ENCODE measurements around the gene MIOX.

The MIOX gene

GRCh38 chr22:50490531-50491308 lies 4.1 kb downstream of the MIOX start:
- H3K4me1 ChIP-seq, result no peaks in the 10 kb centered on the region
- H3K27ac ChIP-seq, result no peak overlapping the region
- H3K27me3 ChIP-seq (ENCODE audit: control insufficient read depth, insufficient read depth, low read length), result no peaks in the 10 kb centered on the region
- no peaks in the 10 kb centered on the region for H3K9me3 ChIP-seq (ENCODE audit: control insufficient read depth, low read length)
- H3K4me3 ChIP-seq (ENCODE audit: low read depth, low read length), result no peak overlapping the region
- no peak overlapping the region for H3K9ac ChIP-seq
- TF ChIP-seq CTCF (IDR thresholded peaks at IDR 0.05), result no peak
- H3K4me2 ChIP-seq (ENCODE audit: low read length), result no peak overlapping the region
- no peaks in the 10 kb centered on the region for H3K79me2 ChIP-seq
- no peak overlapping the region for H2AFZ ChIP-seq
- H3K36me3 ChIP-seq (ENCODE audit: control insufficient read depth, insufficient read depth, low read length), result no peaks in the 10 kb centered on the region

GRCh38 chr22:50497093-50497492 lies 10.4 kb downstream of the MIOX start:
- no peak overlapping the region for H2AFZ ChIP-seq
- no peak for TF ChIP-seq CTCF (IDR thresholded peaks at IDR 0.05)
- H3K4me3 ChIP-seq (ENCODE audit: low read depth, low read length), result no peak overlapping the region
- H3K4me1 ChIP-seq, result no peaks in the 10 kb centered on the region
- H3K36me3 ChIP-seq (ENCODE audit: control insufficient read depth, insufficient read depth, low read length), result no peaks in the 10 kb centered on the region
- no peak overlapping the region for H3K4me2 ChIP-seq (ENCODE audit: low read length)
- no peaks in the 10 kb centered on the region for H3K9me3 ChIP-seq (ENCODE audit: control insufficient read depth, low read length)
- no peaks in the 10 kb centered on the region for H3K27me3 ChIP-seq (ENCODE audit: control insufficient read depth, insufficient read depth, low read length)
- H3K9ac ChIP-seq, result no peak overlapping the region
- no peaks in the 10 kb centered on the region for H3K79me2 ChIP-seq
- no peak overlapping the region for H3K27ac ChIP-seq

- peak overlapping the region; percentile 66 for H2AFZ ChIP-seq
- no peaks in the 10 kb centered on the region for H3K79me2 ChIP-seq
- H3K27ac ChIP-seq, result no peak overlapping the region
- no peaks in the 10 kb centered on the region for H3K27me3 ChIP-seq (ENCODE audit: control insufficient read depth, insufficient read depth, low read length)
- H3K4me3 ChIP-seq (ENCODE audit: low read depth, low read length), result no peak overlapping the region
- no peaks in the 10 kb centered on the region for H3K36me3 ChIP-seq (ENCODE audit: control insufficient read depth, insufficient read depth, low read length)
- H3K9ac ChIP-seq, result no peak overlapping the region
- H3K4me2 ChIP-seq (ENCODE audit: low read length), result no peak overlapping the region
- no peaks in the 10 kb centered on the region for H3K4me1 ChIP-seq
- no peaks in the 10 kb centered on the region for H3K9me3 ChIP-seq (ENCODE audit: control insufficient read depth, low read length)
- TF ChIP-seq CTCF (IDR thresholded peaks at IDR 0.05), result no peak
These were observed 11.7 kb downstream of the MIOX start for GRCh38 chr22:50498322-50498890.

- H3K79me2 ChIP-seq, result no peaks in the 10 kb centered on the region
- H3K9me3 ChIP-seq (ENCODE audit: control insufficient read depth, low read length), result no peaks in the 10 kb centered on the region
- no peaks in the 10 kb centered on the region for H3K4me1 ChIP-seq
- no peak overlapping the region for H3K27ac ChIP-seq
- no peaks in the 10 kb centered on the region for H3K36me3 ChIP-seq (ENCODE audit: control insufficient read depth, insufficient read depth, low read length)
- TF ChIP-seq CTCF (IDR thresholded peaks at IDR 0.05), result no peak
- no peak overlapping the region for H3K9ac ChIP-seq
- no peaks in the 10 kb centered on the region for H3K27me3 ChIP-seq (ENCODE audit: control insufficient read depth, insufficient read depth, low read length)
- no peak overlapping the region for H3K4me3 ChIP-seq (ENCODE audit: low read depth, low read length)
- H3K4me2 ChIP-seq (ENCODE audit: low read length), result no peak overlapping the region
- no peak overlapping the region for H2AFZ ChIP-seq
These were observed 13.8 kb downstream of the MIOX start for GRCh38 chr22:50500452-50500851.

GRCh38 chr22:50502096-50502495 lies 15.4 kb downstream of the MIOX start:
- Histone ChIP-seq H2AFZ (no peak overlapping the region), H3K79me2 (no peaks in the 10 kb centered on the region), H3K4me1 (no peaks in the 10 kb centered on the region), H3K9me3 (ENCODE audit: control insufficient read depth, low read length) (no peaks in the 10 kb centered on the region), H3K36me3 (ENCODE audit: control insufficient read depth, insufficient read depth, low read length) (no peaks in the 10 kb centered on the region), H3K9ac (no peak overlapping the region), H3K4me3 (ENCODE audit: low read depth, low read length) (no peak overlapping the region), H3K27me3 (ENCODE audit: control insufficient read depth, insufficient read depth, low read length) (no peaks in the 10 kb centered on the region), H3K4me2 (ENCODE audit: low read length) (no peak overlapping the region), H3K27ac (no peak overlapping the region)
- no peak for TF ChIP-seq CTCF (IDR thresholded peaks at IDR 0.05)

Measured in parathyroid adenoma (tissue), 2 donors.